Body of pancreas (tissue), 4 donors: ENCODE data around the gene BACE1-AS. TPM values are rescaled to one million over a fixed set of nuclear protein-coding genes. Genes with fewer than 3 reads are reported as not detected.

Experiments
- ATAC-seq: fragments of 150-250 bp; one replicate; pipeline ENCODE4 v1.9.1; 2016
- DNase-seq, 4 donors: peaks; one replicate each; pipeline ENCODE4 v3.0.0-alpha.2; 2019
- H3K27ac ChIP-seq, 4 donors: fragments of 200-600 bp; sonication (generic); 1 replicate in 3 of 4; 2 replicates in 1 of 4; pipeline versions ENCODE4 v1.5.1 to v1.6.1; 2016 to 2019; ENCODE audit warnings: mild to moderate bottlenecking in 1 of 4, mixed read lengths in 1 of 4, moderate library complexity in 1 of 4
- H3K27me3 ChIP-seq, 2 donors: fragments of 200-600 bp; sonication (generic); one replicate each; pipeline ENCODE4 v1.6.0; 2016; ENCODE audit warnings: mild to moderate bottlenecking in 1 of 2
- H3K36me3 ChIP-seq, 2 donors: fragments of 200-600 bp; sonication (generic); replicated peaks in 1 of 2; 2 replicates each; pipeline ENCODE4 v1.5.1; 2016; ENCODE audit warnings: low read depth in 2 of 2; ENCODE audit not compliant: insufficient read depth in 1 of 2
- H3K4me1 ChIP-seq: fragments of 200-600 bp; sonication (generic); one replicate; pipeline ENCODE4 v1.6.0; 2016
- H3K4me3 ChIP-seq, 2 donors: fragments of 200-600 bp; sonication (generic); 1 replicate in 1 of 2; 2 replicates in 1 of 2; pipeline ENCODE4 v1.5.1; 2016 to 2019
- H3K9me3 ChIP-seq, 3 donors: fragments of 200-600 bp; sonication (generic); 1 replicate in 2 of 3; 2 replicates in 1 of 3; pipeline ENCODE4 v1.5.1; 2016
- POLR2A ChIP-seq, 3 donors: fragments of 450-650 bp; IDR thresholded peaks; one replicate each; pipeline ENCODE4 v1.6.1; 2016; ENCODE audit warnings: antibody characterized with exemption in 3 of 3, mild to moderate bottlenecking in 2 of 3
- WGBS, 2 donors: methylation state at CpG; one replicate each; pipeline ENCODE4 v1.1.5; 2017; 5-methylcytosine and 5-hydroxymethylcytosine counted together
- intact Hi-C: fragments of 100-400 bp; cut with DNase I; formaldehyde crosslinking; loops from one replicate; pipeline ENCODE4 v1.15.1; 2023
- total RNA-seq, 2 donors: library from RNA; depleted of rRNA; stranded (reverse); fragments of >200 nt; gene quantifications; one replicate each; pipeline ENCODE4 v1.1.0, GENCODE V29; 2016
- TF ChIP-seq, protein P1 (sequence below), 7 experiments: fragments of 450-650 bp in 4 of 7; fragments of 200-600 bp in 3 of 7; sonication (generic) in 3 of 7; IDR thresholded peaks; one replicate each; pipeline ENCODE4 v1.5.1; 2016 to 2019; ENCODE audit warnings: antibody characterized with exemption in 7 of 7

BACE1-AS gene
- total RNA-seq, 2 donors from 2014 or later, result 5.3 to 6.0 TPM

DNA sequence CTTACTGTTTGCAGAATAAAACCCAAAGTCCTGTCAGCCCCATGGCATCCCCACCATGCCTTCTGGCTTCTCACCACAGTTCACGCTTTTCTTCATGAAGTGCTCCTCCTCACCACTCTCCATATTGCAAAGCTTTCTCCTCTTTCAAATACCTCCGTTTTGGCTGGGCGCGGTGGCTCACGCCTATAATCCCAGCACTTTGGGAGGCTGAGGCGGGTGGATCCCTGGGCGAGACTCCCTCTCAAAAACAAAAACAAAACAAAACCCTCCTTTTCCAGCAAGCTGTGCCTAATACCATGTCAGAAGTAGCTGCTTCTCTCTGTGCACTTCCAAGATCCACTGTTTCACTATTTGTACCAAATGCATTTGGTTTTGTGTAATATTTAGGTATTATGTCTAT lies 18.2 kb downstream of the BACE1-AS start:
- WGBS, 2 donors, result 89% methylated on average over 7 of the region's 7 CpGs
- intact Hi-C loops, result no loop called here
- peaks cover 64% of the 10 kb centered on the region for H3K4me1 ChIP-seq
- no peaks in the 10 kb centered on the region for H3K27me3 ChIP-seq
- H3K4me3 ChIP-seq, result no peak overlapping the region
- TF ChIP-seq, protein P1, sequence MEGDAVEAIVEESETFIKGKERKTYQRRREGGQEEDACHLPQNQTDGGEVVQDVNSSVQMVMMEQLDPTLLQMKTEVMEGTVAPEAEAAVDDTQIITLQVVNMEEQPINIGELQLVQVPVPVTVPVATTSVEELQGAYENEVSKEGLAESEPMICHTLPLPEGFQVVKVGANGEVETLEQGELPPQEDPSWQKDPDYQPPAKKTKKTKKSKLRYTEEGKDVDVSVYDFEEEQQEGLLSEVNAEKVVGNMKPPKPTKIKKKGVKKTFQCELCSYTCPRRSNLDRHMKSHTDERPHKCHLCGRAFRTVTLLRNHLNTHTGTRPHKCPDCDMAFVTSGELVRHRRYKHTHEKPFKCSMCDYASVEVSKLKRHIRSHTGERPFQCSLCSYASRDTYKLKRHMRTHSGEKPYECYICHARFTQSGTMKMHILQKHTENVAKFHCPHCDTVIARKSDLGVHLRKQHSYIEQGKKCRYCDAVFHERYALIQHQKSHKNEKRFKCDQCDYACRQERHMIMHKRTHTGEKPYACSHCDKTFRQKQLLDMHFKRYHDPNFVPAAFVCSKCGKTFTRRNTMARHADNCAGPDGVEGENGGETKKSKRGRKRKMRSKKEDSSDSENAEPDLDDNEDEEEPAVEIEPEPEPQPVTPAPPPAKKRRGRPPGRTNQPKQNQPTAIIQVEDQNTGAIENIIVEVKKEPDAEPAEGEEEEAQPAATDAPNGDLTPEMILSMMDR (IDR thresholded peaks at IDR 0.05), result no peak
- no peak for TF ChIP-seq POLR2A (IDR thresholded peaks at IDR 0.05)
- H3K27ac ChIP-seq, result peak overlapping the region in 1 of 4 donors; percentile 25
- ATAC-seq (no peak), DNase-seq (no peak)
- H3K36me3 ChIP-seq, result no peaks in the 10 kb centered on the region
- H3K9me3 ChIP-seq, result no peaks in the 10 kb centered on the region

DNA sequence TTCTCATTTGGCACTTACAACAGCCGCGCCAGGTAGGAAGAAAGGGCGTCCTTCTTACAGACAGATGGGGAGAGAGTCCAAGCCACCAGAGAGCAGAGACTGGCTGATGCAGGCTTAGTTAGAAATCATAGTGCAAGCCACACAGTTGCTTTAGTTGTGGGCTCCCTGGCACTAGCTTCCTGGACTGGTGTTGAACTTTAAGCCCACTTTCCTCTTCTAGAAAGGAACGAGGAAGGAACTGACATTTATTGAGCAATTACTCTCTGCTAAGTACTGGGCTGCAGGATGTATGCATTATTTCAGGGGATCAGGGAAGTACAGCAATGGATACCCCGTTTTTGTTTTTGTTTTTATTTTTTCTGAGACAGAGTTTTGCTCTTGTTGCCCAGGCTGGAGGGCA lies 21.9 kb downstream of the BACE1-AS start:
- H3K4me3 ChIP-seq, result no peak overlapping the region
- intact Hi-C loops, result no loop called here
- no peak for ATAC-seq

DNA sequence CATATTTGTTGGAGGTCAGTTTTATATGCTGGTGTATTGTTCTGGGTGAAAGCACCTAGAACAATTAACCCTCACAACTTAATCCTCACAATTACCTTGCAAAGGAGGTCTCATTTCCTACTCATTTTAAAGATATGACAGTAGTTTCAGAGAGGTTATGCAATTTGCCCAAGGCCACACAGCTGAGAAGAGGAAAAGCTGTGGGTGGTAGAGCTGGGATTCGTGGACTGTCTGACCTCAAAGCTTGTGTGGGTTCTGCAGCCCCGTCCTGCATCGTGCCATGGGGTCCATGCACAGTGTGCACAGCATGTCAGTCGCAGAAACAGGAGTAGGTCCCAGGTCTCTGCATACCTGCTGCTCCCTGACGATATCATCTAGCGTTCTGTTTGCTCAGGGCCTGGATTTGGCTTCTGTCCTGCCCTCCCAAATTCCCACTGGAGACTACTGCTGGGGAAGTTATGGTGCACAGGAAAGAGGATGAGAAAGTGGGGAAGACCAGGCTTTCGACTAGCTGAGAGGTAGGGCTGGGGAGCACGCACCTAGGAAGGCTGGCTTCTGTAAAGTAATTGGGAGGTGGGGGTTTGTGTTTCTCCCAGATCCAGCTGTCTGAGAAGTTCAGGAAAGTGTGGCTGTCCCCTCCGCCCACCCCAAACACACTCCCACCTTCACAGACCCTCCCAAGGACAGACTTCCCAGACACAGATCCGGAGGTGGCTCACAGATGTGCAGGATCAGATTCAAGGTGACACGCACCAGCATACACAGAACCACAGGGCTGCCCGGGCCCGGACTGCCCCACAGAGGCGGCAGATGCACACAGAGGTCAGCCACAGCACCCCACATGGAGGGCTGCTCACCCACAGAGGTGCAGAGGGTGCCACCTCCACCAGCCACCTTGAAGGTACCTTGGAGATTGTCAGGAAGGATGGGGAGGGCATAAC lies 23.0 kb downstream of the BACE1-AS start:
- intact Hi-C loops, result no loop called here
- Histone ChIP-seq H3K9me3 (no peaks in the 10 kb centered on the region), H3K27me3 (no peaks in the 10 kb centered on the region), H3K4me3 (peak overlapping the region; percentile 78 to 97), H3K36me3 (no peaks in the 10 kb centered on the region), H3K27ac (peak overlapping the region; percentile 25 to 83 (median 68)), H3K4me1 (peaks cover 70% of the 10 kb centered on the region)
- WGBS, 2 donors, result 20 to 24% methylated on average over 6 to 12 of the region's 14 CpGs
- TF ChIP-seq, protein P1 (IDR thresholded peaks at IDR 0.05), result no peak
- no peak for TF ChIP-seq POLR2A (IDR thresholded peaks at IDR 0.05)
- peak in 2 of 4 donors; percentile 36 to 49 for DNase-seq
- ATAC-seq, result no peak

More for the DNA sequence above, 21.9 kb downstream of the BACE1-AS start:
- TF ChIP-seq, protein P1 (IDR thresholded peaks at IDR 0.05), result no peak
- TF ChIP-seq POLR2A (IDR thresholded peaks at IDR 0.05), result no peak
- H3K4me1 ChIP-seq, result peaks cover 60% of the 10 kb centered on the region
- DNase-seq, result no peak
- no peaks in the 10 kb centered on the region for H3K27me3 ChIP-seq
- 15 to 23% methylated on average over 5 of the region's 5 CpGs for WGBS, 2 donors
- H3K9me3 ChIP-seq, result no peaks in the 10 kb centered on the region
- peak overlapping the region; percentile 16 to 83 (median 52) for H3K27ac ChIP-seq
- no peaks in the 10 kb centered on the region for H3K36me3 ChIP-seq

DNA sequence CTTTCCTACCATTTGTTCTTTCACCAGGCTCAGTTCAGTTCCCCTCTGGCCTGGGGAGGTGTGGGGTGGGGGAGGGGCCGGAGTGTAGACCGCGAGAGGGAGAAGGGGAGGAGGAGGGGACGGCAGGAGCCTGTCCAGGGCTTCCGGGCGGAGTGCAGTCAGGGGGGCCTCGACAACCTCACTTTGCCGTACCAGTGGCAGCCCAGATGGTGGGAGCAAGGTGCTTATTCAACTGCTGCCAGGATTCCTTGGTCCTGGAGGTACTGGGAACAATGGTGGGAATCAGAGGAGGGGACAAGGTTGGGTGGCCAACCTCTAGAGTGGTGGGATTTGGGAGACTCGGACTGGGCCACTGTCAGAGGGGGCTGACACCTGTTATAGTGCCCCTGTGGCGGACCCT lies 23.7 kb downstream of the BACE1-AS start:
- 1 to 5% methylated on average over 8 to 10 of the region's 10 CpGs for WGBS, 2 donors
- DNase-seq (peak in 3 of 4 donors; percentile 35 to 56 (median 51)), ATAC-seq (no peak)
- H3K9me3 ChIP-seq, result no peaks in the 10 kb centered on the region
- TF ChIP-seq, protein P1 (IDR thresholded peaks at IDR 0.05), result no peak
- TF ChIP-seq POLR2A (IDR thresholded peaks at IDR 0.05), result peak in 1 of 3 donors; percentile 17
- H3K4me3 ChIP-seq, result peak overlapping the region; percentile 78 to 97
- H3K27ac ChIP-seq, result peak overlapping the region; percentile 54 to 83 (median 68)
- no peaks in the 10 kb centered on the region for H3K36me3 ChIP-seq
- intact Hi-C loops, result no loop called here
- H3K4me1 ChIP-seq, result peaks cover 75% of the 10 kb centered on the region
- H3K27me3 ChIP-seq, result no peaks in the 10 kb centered on the region
